Hepatocyte (in vitro differentiated cells): ENCODE measurements around the gene C1orf198. TPM values are rescaled to one million over a fixed set of nuclear protein-coding genes. Genes with fewer than 3 reads are reported as not detected.

Experiments used
- DNase-seq: peaks from one replicate; pipeline ENCODE4 v3.0.0-alpha.2; 2016; ENCODE audit warnings: low spot score
- H2AFZ ChIP-seq: fragments of 200-600 bp; sonication (generic); 2 replicates; pipeline ENCODE4 v1.6.0; 2016; ENCODE audit warnings: antibody characterized with exemption, mild to moderate bottlenecking
- H3K27ac ChIP-seq: fragments of 200-600 bp; sonication (generic); 2 replicates; pipeline ENCODE4 v1.5.1; 2016; ENCODE audit warnings: mild to moderate bottlenecking
- H3K27me3 ChIP-seq: fragments of 200-600 bp; sonication (generic); 2 replicates; pipeline ENCODE4 v1.6.1; 2016
- H3K36me3 ChIP-seq: fragments of 200-600 bp; sonication (generic); replicated peaks from 2 replicates; pipeline ENCODE4 v1.5.1; 2016; ENCODE audit warnings: low read depth; ENCODE audit not compliant: insufficient read depth
- H3K4me1 ChIP-seq: fragments of 200-600 bp; sonication (generic); 2 replicates; pipeline ENCODE4 v1.5.1; 2016; ENCODE audit warnings: mild to moderate bottlenecking, moderate library complexity; ENCODE audit not compliant: insufficient read depth
- H3K4me2 ChIP-seq: fragments of 200-600 bp; sonication (generic); 2 replicates; pipeline ENCODE4 v1.6.0; 2016
- H3K4me3 ChIP-seq: fragments of 200-600 bp; sonication (generic); 2 replicates; pipeline ENCODE4 v1.5.1; 2016; ENCODE audit warnings: mild to moderate bottlenecking
- H3K79me2 ChIP-seq: fragments of 200-600 bp; sonication (generic); 2 replicates; pipeline ENCODE4 v1.6.0; 2017; ENCODE audit warnings: mild to moderate bottlenecking
- H3K9me2 ChIP-seq: fragments of 200-600 bp; sonication (generic); replicated peaks from 2 replicates; pipeline ENCODE4 v1.6.0; 2017; ENCODE audit warnings: mild to moderate bottlenecking; ENCODE audit not compliant: insufficient read depth
- H3K9me3 ChIP-seq: fragments of 200-600 bp; sonication (generic); 2 replicates; pipeline ENCODE4 v1.5.1; 2016; ENCODE audit warnings: low read depth, mild to moderate bottlenecking
- H4K20me1 ChIP-seq: fragments of 200-600 bp; sonication (generic); 2 replicates; pipeline ENCODE4 v1.6.0; 2016; ENCODE audit warnings: mild to moderate bottlenecking; ENCODE audit not compliant: insufficient read depth, poor library complexity, severe bottlenecking
- EZH2 ChIP-seq: fragments of 200-600 bp; sonication (generic); IDR thresholded peaks from 2 replicates; pipeline ENCODE4 v1.6.1; 2016; ENCODE audit warnings: antibody characterized with exemption, mild to moderate bottlenecking, borderline replicate concordance
- EZH2phosphoT487 ChIP-seq: fragments of 200-600 bp; sonication (generic); IDR thresholded peaks from one replicate; pipeline ENCODE4 v1.6.1; 2018; ENCODE audit warnings: antibody characterized with exemption, mild to moderate bottlenecking, low read depth, moderate library complexity; ENCODE audit not compliant: unreplicated experiment, severe bottlenecking
- WGBS: methylation state at CpG from one replicate; pipeline ENCODE4 v1.1.6; 2016; ENCODE audit warnings: low lambda C conversion rate; ENCODE audit errors: missing lambda C conversion rate; 5-methylcytosine and 5-hydroxymethylcytosine counted together
- polyA plus RNA-seq: library from polyadenylated mRNA; unstranded; fragments of >200 nt; fragmentation: Nextera tagmentation; extraction: Ambion mirVana; gene quantifications from 2 replicates; pipeline ENCODE4 v1.2.1, GENCODE V29; 2016
- total RNA-seq: library from RNA; depleted of rRNA; stranded (reverse); fragments of >200 nt; gene quantifications from 2 replicates; pipeline ENCODE4 v1.2.3, GENCODE V29; 2014
- TF ChIP-seq, protein P1 (sequence below): fragments of 200-600 bp; sonication (generic); IDR thresholded peaks from 2 replicates; pipeline ENCODE4 v1.5.1; 2016; ENCODE audit warnings: antibody characterized with exemption, mild to moderate bottlenecking; ENCODE audit not compliant: poor library complexity

Gene C1orf198
- total and polyA plus RNA-seq, 2 experiments from 2014 or later = 41.4 to 56.9 TPM

- Histone ChIP-seq H2AFZ (no peak overlapping the region), H3K27ac (no peak overlapping the region), H4K20me1 (no peaks in the 10 kb centered on the region), H3K27me3 (no peaks in the 10 kb centered on the region), H3K9me3 (no peaks in the 10 kb centered on the region), H3K4me3 (no peak overlapping the region), H3K36me3 (no peaks in the 10 kb centered on the region), H3K4me1 (no peaks in the 10 kb centered on the region), H3K9me2 (no peaks in the 10 kb centered on the region), H3K4me2 (no peak overlapping the region), H3K79me2 (no peaks in the 10 kb centered on the region)
- no peak for TF ChIP-seq EZH2phosphoT487
- TF ChIP-seq, protein P1, sequence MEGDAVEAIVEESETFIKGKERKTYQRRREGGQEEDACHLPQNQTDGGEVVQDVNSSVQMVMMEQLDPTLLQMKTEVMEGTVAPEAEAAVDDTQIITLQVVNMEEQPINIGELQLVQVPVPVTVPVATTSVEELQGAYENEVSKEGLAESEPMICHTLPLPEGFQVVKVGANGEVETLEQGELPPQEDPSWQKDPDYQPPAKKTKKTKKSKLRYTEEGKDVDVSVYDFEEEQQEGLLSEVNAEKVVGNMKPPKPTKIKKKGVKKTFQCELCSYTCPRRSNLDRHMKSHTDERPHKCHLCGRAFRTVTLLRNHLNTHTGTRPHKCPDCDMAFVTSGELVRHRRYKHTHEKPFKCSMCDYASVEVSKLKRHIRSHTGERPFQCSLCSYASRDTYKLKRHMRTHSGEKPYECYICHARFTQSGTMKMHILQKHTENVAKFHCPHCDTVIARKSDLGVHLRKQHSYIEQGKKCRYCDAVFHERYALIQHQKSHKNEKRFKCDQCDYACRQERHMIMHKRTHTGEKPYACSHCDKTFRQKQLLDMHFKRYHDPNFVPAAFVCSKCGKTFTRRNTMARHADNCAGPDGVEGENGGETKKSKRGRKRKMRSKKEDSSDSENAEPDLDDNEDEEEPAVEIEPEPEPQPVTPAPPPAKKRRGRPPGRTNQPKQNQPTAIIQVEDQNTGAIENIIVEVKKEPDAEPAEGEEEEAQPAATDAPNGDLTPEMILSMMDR = no peak
- TF ChIP-seq EZH2 = no peak
- WGBS = 64% methylated on average over 5 of the region's 5 CpGs
- DNase-seq = no peak
Measured at GRCh38 chr1:230899841-230900251, 31.5 kb upstream of the C1orf198 start.

DNA sequence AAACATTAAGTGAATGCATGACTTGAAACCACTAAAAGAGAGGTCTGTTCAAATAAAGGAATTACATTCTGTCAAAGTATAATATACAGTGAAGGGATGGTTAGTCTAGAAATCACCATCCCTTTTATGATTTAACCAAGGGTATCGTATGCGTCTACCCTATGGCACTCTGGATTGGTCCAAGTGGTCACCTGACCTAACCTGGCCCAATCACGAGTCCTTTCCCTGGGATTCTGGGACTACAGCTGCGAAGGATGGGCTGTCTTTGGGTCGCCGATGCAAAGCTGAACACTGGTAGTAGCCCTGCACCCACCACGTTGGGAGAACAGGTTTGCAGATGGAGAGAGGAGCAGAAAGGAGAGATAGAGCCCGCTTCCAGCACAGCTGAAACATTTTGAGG lies 30.4 kb upstream of the C1orf198 start:
- no peaks in the 10 kb centered on the region for H3K27me3 ChIP-seq
- no peaks in the 10 kb centered on the region for H3K36me3 ChIP-seq
- no peak overlapping the region for H2AFZ ChIP-seq
- no peaks in the 10 kb centered on the region for H3K4me1 ChIP-seq
- no peaks in the 10 kb centered on the region for H3K9me3 ChIP-seq
- H3K4me2 ChIP-seq = no peak overlapping the region
- DNase-seq = no peak
- no peaks in the 10 kb centered on the region for H3K9me2 ChIP-seq
- H4K20me1 ChIP-seq = no peaks in the 10 kb centered on the region
- H3K27ac ChIP-seq = no peak overlapping the region
- no peak overlapping the region for H3K4me3 ChIP-seq
- TF ChIP-seq, protein P1 = no peak
- no peak for TF ChIP-seq EZH2phosphoT487
- TF ChIP-seq EZH2 = no peak
- 93% methylated on average over 8 of the region's 8 CpGs for WGBS
- no peaks in the 10 kb centered on the region for H3K79me2 ChIP-seq

- Histone ChIP-seq H3K79me2 (no peaks in the 10 kb centered on the region), H4K20me1 (no peaks in the 10 kb centered on the region), H3K4me2 (no peak overlapping the region), H3K4me3 (no peak overlapping the region), H3K36me3 (no peaks in the 10 kb centered on the region), H3K9me3 (no peaks in the 10 kb centered on the region), H3K27me3 (no peaks in the 10 kb centered on the region), H3K9me2 (no peaks in the 10 kb centered on the region), H3K4me1 (no peaks in the 10 kb centered on the region), H2AFZ (no peak overlapping the region), H3K27ac (no peak overlapping the region)
- no peak for TF ChIP-seq EZH2
- TF ChIP-seq EZH2phosphoT487 = no peak
- no peak for DNase-seq
- WGBS = 98% methylated on average over 4 of the region's 4 CpGs
Measured at GRCh38 chr1:230898144-230898543, 29.8 kb upstream of the C1orf198 start.

- Histone ChIP-seq H4K20me1 (no peaks in the 10 kb centered on the region), H3K36me3 (no peaks in the 10 kb centered on the region), H3K9me3 (no peaks in the 10 kb centered on the region), H3K4me3 (no peak overlapping the region), H3K27me3 (no peaks in the 10 kb centered on the region), H3K4me1 (peaks cover 2% of the 10 kb centered on the region), H3K27ac (no peak overlapping the region), H2AFZ (no peak overlapping the region), H3K9me2 (no peaks in the 10 kb centered on the region), H3K79me2 (no peaks in the 10 kb centered on the region), H3K4me2 (no peak overlapping the region)
- 68% methylated on average over 1 of the region's 1 CpG for WGBS
- no peak for DNase-seq
- TF ChIP-seq EZH2phosphoT487 (no peak), EZH2 (no peak)
- TF ChIP-seq, protein P1 = no peak
Measured at GRCh38 chr1:230896779-230897178, 28.5 kb upstream of the C1orf198 start.
